Measurements from ENCODE around the gene ZNF423.

Gene ZNF423

GRCh38 chr16:49593424-49594040 is 262.4 kb downstream of the ZNF423 start:
- no peak for DNase-seq (ENCODE audit: extremely low read depth, low read depth)
- TF ChIP-seq, protein P1, sequence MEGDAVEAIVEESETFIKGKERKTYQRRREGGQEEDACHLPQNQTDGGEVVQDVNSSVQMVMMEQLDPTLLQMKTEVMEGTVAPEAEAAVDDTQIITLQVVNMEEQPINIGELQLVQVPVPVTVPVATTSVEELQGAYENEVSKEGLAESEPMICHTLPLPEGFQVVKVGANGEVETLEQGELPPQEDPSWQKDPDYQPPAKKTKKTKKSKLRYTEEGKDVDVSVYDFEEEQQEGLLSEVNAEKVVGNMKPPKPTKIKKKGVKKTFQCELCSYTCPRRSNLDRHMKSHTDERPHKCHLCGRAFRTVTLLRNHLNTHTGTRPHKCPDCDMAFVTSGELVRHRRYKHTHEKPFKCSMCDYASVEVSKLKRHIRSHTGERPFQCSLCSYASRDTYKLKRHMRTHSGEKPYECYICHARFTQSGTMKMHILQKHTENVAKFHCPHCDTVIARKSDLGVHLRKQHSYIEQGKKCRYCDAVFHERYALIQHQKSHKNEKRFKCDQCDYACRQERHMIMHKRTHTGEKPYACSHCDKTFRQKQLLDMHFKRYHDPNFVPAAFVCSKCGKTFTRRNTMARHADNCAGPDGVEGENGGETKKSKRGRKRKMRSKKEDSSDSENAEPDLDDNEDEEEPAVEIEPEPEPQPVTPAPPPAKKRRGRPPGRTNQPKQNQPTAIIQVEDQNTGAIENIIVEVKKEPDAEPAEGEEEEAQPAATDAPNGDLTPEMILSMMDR (IDR thresholded peaks at IDR 0.05; ENCODE audit: low read depth, low read length), result no peak

DNA sequence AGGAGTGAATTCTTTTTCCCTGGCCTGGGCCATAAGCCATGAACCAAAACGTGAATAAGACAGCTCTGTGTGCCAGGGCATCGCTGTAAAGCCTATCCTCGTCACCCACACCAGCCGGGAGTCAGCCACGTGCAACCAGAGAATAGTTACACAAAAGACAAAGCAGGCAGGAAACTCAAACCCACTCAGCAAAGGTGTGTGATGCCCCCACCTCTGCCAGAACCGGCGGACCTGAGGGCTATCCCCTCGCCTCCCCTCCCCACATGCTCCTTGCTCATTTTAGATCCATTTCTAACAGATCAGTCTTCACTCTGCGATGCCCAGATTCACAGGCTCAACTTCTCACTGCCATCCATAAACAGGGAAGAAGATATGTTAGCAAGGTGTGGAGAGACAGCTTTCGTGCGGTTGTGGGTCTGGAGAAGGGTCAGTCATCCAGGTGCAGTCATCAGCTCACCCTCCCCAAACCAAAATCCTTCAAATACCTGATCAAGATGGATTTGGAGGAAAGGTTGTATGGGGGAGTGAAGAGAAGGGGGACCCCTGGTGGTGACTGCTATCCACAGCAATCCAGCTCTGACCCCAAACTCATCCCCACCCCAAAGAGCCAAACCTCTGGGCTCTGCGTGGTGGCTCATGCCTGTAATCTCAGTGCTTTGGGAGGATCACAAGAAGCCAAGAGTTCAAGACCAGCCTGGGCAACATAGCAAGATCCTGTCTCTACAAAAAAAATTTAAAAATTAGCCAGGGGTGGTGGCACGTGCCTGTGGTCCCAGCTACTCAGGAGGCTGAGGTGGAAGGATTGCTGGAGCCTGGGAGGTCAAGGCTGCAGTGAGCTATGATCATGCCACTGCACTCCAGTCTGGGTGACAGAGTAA is 263.1 kb downstream of the ZNF423 start:
- TF ChIP-seq, protein P1 (IDR thresholded peaks at IDR 0.05; ENCODE audit: low read depth, low read length), result peak; percentile 84
- no peak for DNase-seq (ENCODE audit: extremely low read depth, low read depth)

DNA sequence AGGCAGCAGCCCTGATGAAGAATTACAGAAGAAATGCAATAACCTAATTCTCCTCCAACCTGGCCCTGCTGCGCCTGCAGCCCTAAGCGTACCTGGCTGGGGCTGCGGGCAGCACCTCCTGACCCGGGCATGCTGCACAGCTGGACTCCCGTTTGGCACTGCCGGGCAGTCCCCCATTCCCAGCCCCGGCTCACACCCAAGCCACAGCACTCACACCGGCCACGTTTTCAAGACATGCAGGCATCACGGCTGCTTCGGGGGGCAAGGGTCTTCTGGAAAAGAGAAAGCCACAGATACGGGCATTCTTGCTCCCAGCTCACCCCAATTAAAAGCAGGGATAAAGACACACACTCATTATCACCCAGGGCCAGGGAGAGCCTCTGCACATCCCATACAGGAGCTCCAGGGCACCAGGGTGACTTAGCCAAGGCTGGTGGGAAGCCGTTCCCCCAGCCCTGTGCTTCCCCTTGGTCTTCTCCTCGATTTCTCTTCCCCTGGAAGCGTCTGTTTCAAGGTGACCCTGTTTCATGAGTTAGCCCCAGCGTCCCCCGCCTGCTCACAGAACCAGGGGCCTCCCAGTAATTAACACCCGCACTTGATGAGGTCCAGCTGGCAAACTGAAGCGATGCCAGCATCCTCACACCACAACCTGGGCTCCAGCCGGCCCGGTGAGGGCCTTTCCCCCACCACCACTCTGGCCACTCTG is 265.6 kb downstream of the ZNF423 start:
- TF ChIP-seq, protein P1 (IDR thresholded peaks at IDR 0.05; ENCODE audit: low read depth, low read length), result no peak
- no peak for DNase-seq (ENCODE audit: extremely low read depth, low read depth)

DNA sequence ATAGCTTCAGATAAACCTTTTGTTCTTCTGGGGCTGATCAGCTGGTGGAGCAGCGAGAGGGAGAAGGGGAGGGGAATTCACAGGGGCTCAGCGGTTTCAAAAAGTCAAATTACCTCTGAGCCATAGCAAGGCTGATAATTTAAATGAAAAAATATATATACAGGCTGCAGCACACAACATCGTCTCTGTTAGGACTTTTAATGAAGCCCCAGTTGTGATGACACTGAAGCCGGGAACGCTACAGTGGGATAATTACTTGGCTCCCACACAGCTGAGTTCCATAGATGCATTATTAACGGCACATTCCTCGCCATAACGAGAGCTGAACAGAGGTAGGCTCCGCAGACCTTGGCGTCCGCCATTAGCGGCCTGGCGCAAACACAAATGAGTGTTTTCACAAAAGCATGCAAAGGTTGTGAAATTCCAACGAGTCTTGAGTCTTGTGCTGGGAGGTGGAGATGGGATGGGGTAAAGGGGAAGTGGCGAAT is 266.3 kb downstream of the ZNF423 start:
- DNase-seq (ENCODE audit: extremely low read depth, low read depth), result no peak
- TF ChIP-seq, protein P1 (IDR thresholded peaks at IDR 0.05; ENCODE audit: low read depth, low read length), result no peak

GRCh38 chr16:49588729-49589384 is 267.1 kb downstream of the ZNF423 start:
- no peak for DNase-seq (ENCODE audit: extremely low read depth, low read depth)
- TF ChIP-seq, protein P1 (IDR thresholded peaks at IDR 0.05; ENCODE audit: low read depth, low read length), result no peak

GRCh38 chr16:49588026-49588425 is 267.9 kb downstream of the ZNF423 start:
- no peak for DNase-seq (ENCODE audit: extremely low read depth, low read depth)
- TF ChIP-seq, protein P1 (IDR thresholded peaks at IDR 0.05; ENCODE audit: low read depth, low read length), result no peak

All from AG09319 (cell line).